Esophagus squamous epithelium (tissue), 4 donors: Measurements from ENCODE around the gene DRG2.

Experiments used
- CTCF ChIP-seq, 6 experiments: fragments of 450-650 bp in 4 of 6; fragments of 200-600 bp in 2 of 6; sonication (generic) in 2 of 6; IDR thresholded peaks; one replicate each; pipeline ENCODE4 v1.5.1; 2016 to 2019; ENCODE audit warnings: antibody characterized with exemption in 6 of 6, mild to moderate bottlenecking in 4 of 6, moderate library complexity in 4 of 6
- POLR2A ChIP-seq, 4 donors: fragments of 450-650 bp; IDR thresholded peaks; one replicate each; pipeline ENCODE4 v1.6.1; 2017; ENCODE audit warnings: antibody characterized with exemption in 4 of 4, mild to moderate bottlenecking in 4 of 4, moderate library complexity in 3 of 4

GRCh38 chr17:18071751-18072150 lies 16.0 kb upstream of the DRG2 start:
- no peak for TF ChIP-seq CTCF (IDR thresholded peaks at IDR 0.05)
- no peak for TF ChIP-seq POLR2A (IDR thresholded peaks at IDR 0.05)
